IMR-90 (cell line): ENCODE data around the gene GOLGA8F. TPM values are rescaled to one million over a fixed set of nuclear protein-coding genes. Genes with fewer than 3 reads are reported as not detected.
"Not testable (repeated sequence)": the region's sequence is repeated elsewhere in the genome, so short reads cannot be mapped to it uniquely, and the experiment has no call there.

Experiments used
- ATAC-seq: fragments of 200-7000 bp; cut with Tn5 transposase; 2 replicates; pipeline ENCODE4 v1.9.1; 2020; ENCODE audit warnings: low read depth, mild to moderate bottlenecking, moderate library complexity
- BruUV-seq: library from RNA; stranded (reverse); fragments of 400-500 nt; replicated peaks from 2 replicates; lab custom pipeline; 2021; lab: Mats Ljungman, UMichigan
- CTCF ChIA-PET: fragments of 300-600 bp; formaldehyde crosslinking; extraction: SDS; loops from one replicate; lab custom pipeline; 2021; ENCODE audit warnings: antibody characterized with exemption; lab: Yijun Ruan, JAX
- POLR2A ChIA-PET: fragments of 300-600 bp; sonication (Branson Sonifier 250); formaldehyde crosslinking; loops from one replicate; lab custom pipeline; 2022; ENCODE audit warnings: antibody characterized with exemption; ENCODE audit not compliant: unreplicated experiment; lab: Charles Lee
- DNase-seq: peaks from one replicate; pipeline ENCODE4 v3.0.0; 2013
- H2AFZ ChIP-seq: replicated peaks from 2 replicates; pipeline ENCODE3; 2013; ENCODE audit warnings: low read length, mild to moderate bottlenecking; ENCODE audit not compliant: poor library complexity
- H2AK5ac ChIP-seq: 2 replicates; pipeline ENCODE4 v1.6.1; 2013; ENCODE audit warnings: low read depth, low read length, inconsistent platforms
- H2AK9ac ChIP-seq: replicated peaks from 2 replicates; pipeline ENCODE3; 2013; ENCODE audit warnings: mild to moderate bottlenecking, low read depth, low read length, moderate library complexity; ENCODE audit not compliant: poor library complexity
- H2BK120ac ChIP-seq: 2 replicates; pipeline ENCODE4 v1.6.1; 2013; ENCODE audit warnings: low read depth, low read length, inconsistent platforms
- H2BK15ac ChIP-seq: 3 replicates; pipeline ENCODE4 v1.6.1; 2013; ENCODE audit warnings: low read depth, low read length, inconsistent platforms
- H2BK20ac ChIP-seq: 2 replicates; pipeline ENCODE4 v1.6.1; 2013; ENCODE audit warnings: low read depth, mild to moderate bottlenecking, inconsistent platforms, low read length, moderate library complexity
- H2BK5ac ChIP-seq: 2 replicates; pipeline ENCODE4 v1.6.1; 2013; ENCODE audit warnings: mild to moderate bottlenecking, low read depth, low read length, inconsistent platforms; ENCODE audit not compliant: poor library complexity, severe bottlenecking
- H3K14ac ChIP-seq: replicated peaks from 2 replicates; pipeline ENCODE4 v1.6.1; 2013; ENCODE audit warnings: low read depth, low read length, inconsistent platforms
- H3K18ac ChIP-seq: 2 replicates; pipeline ENCODE4 v1.6.1; 2013; ENCODE audit warnings: low read depth, low read length, control low read depth
- H3K23ac ChIP-seq: 2 replicates; pipeline ENCODE4 v1.6.1; 2013; ENCODE audit warnings: low read depth, low read length, inconsistent platforms
- H3K27ac ChIP-seq: 2 replicates; pipeline ENCODE4 v1.5.1; 2013; ENCODE audit warnings: mild to moderate bottlenecking, control low read depth, low read length; ENCODE audit not compliant: insufficient read depth
- H3K27me3 ChIP-seq: 2 replicates; pipeline ENCODE4 v1.6.1; 2013; ENCODE audit warnings: low read length; ENCODE audit not compliant: control insufficient read depth, insufficient read depth
- H3K36me3 ChIP-seq: 2 replicates; pipeline ENCODE4 v1.6.1; 2013; ENCODE audit warnings: low read length, mixed read lengths; ENCODE audit not compliant: control insufficient read depth, insufficient read depth
- H3K4ac ChIP-seq: 2 replicates; pipeline ENCODE4 v1.6.1; 2013; ENCODE audit warnings: low read depth, low read length, inconsistent platforms
- H3K4me1 ChIP-seq: 2 replicates; pipeline ENCODE4 v1.6.1; 2013; ENCODE audit warnings: low read length, mixed read lengths; ENCODE audit not compliant: control insufficient read depth, insufficient read depth
- H3K4me2 ChIP-seq: 2 replicates; pipeline ENCODE4 v1.6.1; 2013; ENCODE audit warnings: low read depth, mild to moderate bottlenecking, control low read depth, low read length, moderate library complexity
- H3K4me3 ChIP-seq: 2 replicates; pipeline ENCODE4 v1.5.1; 2013; ENCODE audit warnings: low read depth, mild to moderate bottlenecking, control low read depth, low read length, moderate library complexity; ENCODE audit not compliant: insufficient read depth
- H3K56ac ChIP-seq: 2 replicates; pipeline ENCODE4 v1.6.1; 2013; ENCODE audit warnings: low read length, inconsistent platforms; ENCODE audit not compliant: insufficient read depth; ENCODE audit errors: extremely low read depth
- H3K79me1 ChIP-seq, 2 experiments: 2 replicates each; pipeline ENCODE4 v1.6.1; 2013; ENCODE audit warnings: low read length in 2 of 2, inconsistent platforms in 1 of 2, low read depth in 1 of 2
- H3K9ac ChIP-seq: 2 replicates; pipeline ENCODE4 v1.6.1; 2013; ENCODE audit warnings: low read depth, low read length, control low read depth
- H3K9me1 ChIP-seq: 2 replicates; pipeline ENCODE4 v1.6.1; 2013; ENCODE audit warnings: low read length, inconsistent platforms; ENCODE audit not compliant: insufficient read depth
- H3K9me3 ChIP-seq: 2 replicates; pipeline ENCODE4 v1.6.1; 2013; ENCODE audit warnings: low read length; ENCODE audit not compliant: control insufficient read depth, insufficient read depth
- H4K20me1 ChIP-seq: 2 replicates; pipeline ENCODE4 v1.6.1; 2013; ENCODE audit warnings: low read length, inconsistent platforms; ENCODE audit not compliant: insufficient read depth
- H4K5ac ChIP-seq: 2 replicates; pipeline ENCODE4 v1.6.1; 2013; ENCODE audit warnings: mild to moderate bottlenecking, low read depth, low read length, control low read depth
- H4K8ac ChIP-seq, 2 experiments: 2 replicates each; pipeline ENCODE4 v1.6.1; 2013; ENCODE audit warnings: low read depth in 2 of 2, low read length in 2 of 2, control low read depth in 1 of 2, inconsistent platforms in 1 of 2
- H4K91ac ChIP-seq: 2 replicates; pipeline ENCODE4 v1.6.1; 2013; ENCODE audit warnings: low read depth, low read length, inconsistent platforms; ENCODE audit not compliant: insufficient read depth
- WGBS, 2 experiments: methylation state at CpG; one replicate each; pipeline versions ENCODE4 v1.1.5 to v1.1.7; 2013; ENCODE audit warnings: missing lambda C conversion rate in 2 of 2; ENCODE audit not compliant: insufficient read length in 1 of 2; ENCODE audit errors: extremely low coverage in 2 of 2; 5-methylcytosine and 5-hydroxymethylcytosine counted together
- dilution Hi-C: fragments of 300-500 bp; cut with HindIII; formaldehyde crosslinking; loops from one replicate; pipeline ENCODE4 v1.14.3; 2018; ENCODE audit warnings: low sequenced_read_pairs; ENCODE audit not compliant: unreplicated experiment
- in situ Hi-C: fragments of 300-500 bp; cut with MboI; formaldehyde crosslinking; loops from 3 replicates; pipeline ENCODE4 v1.14.3; 2019; ENCODE audit warnings: low sequenced_read_pairs, inconsistent platforms, mixed read lengths
- intact Hi-C: fragments of 100-400 bp; cut with micrococcal nuclease; formaldehyde crosslinking; loops from 2 replicates; pipeline ENCODE4 v1.10.0; 2022
- polyA plus RNA-seq, 3 experiments: library from polyadenylated mRNA; depleted of rRNA; stranded (reverse); fragments of >200 nt; gene quantifications; 2 replicates each; pipeline ENCODE4 v1.2.3, GENCODE V29; 2012; ENCODE audit warnings: low replicate concordance in 1 of 3
- total RNA-seq: library from RNA; depleted of rRNA; stranded (reverse); fragments of >200 nt; gene quantifications from 2 replicates; pipeline ENCODE4 v1.2.3, GENCODE V29; 2012

GOLGA8F gene
- total and polyA plus RNA-seq, 2 of the 4 experiments (the other 2 are of a cell fraction), result not detected

GRCh38 chr15:28420470-28420869, 42.0 kb downstream of the GOLGA8F start:
- H3K36me3 ChIP-seq, H2AFZ ChIP-seq, H3K23ac ChIP-seq, H2BK5ac ChIP-seq, CTCF ChIA-PET, H4K20me1 ChIP-seq, H4K8ac ChIP-seq, H4K91ac ChIP-seq, H3K9ac ChIP-seq, H3K4me2 ChIP-seq, ATAC-seq, H3K4me1 ChIP-seq, dilution Hi-C loops, H2BK20ac ChIP-seq, H3K14ac ChIP-seq, H2BK15ac ChIP-seq, H4K5ac ChIP-seq, H3K56ac ChIP-seq, H3K27ac ChIP-seq, H2BK120ac ChIP-seq, H3K18ac ChIP-seq, H3K9me1 ChIP-seq, H3K79me1 ChIP-seq, H2AK9ac ChIP-seq, POLR2A ChIA-PET, H3K4me3 ChIP-seq, H3K27me3 ChIP-seq, BruUV-seq, DNase-seq, H3K9me3 ChIP-seq, H3K4ac ChIP-seq, H2AK5ac ChIP-seq, in situ Hi-C loops, intact Hi-C loops: not testable (repeated sequence)
- WGBS, 2 experiments, result no CpG with 5 or more reads among the region's 3 CpGs

- H2AFZ ChIP-seq, CTCF ChIA-PET, H3K23ac ChIP-seq, H3K27me3 ChIP-seq, DNase-seq, H4K5ac ChIP-seq, dilution Hi-C loops, H3K36me3 ChIP-seq, H3K9ac ChIP-seq, H3K9me1 ChIP-seq, H2AK9ac ChIP-seq, H3K4me3 ChIP-seq, H3K79me1 ChIP-seq, H3K4me2 ChIP-seq, H2BK15ac ChIP-seq, H3K56ac ChIP-seq, H2BK5ac ChIP-seq, H2BK120ac ChIP-seq, POLR2A ChIA-PET, H3K9me3 ChIP-seq, BruUV-seq, H4K91ac ChIP-seq, H2AK5ac ChIP-seq, H3K14ac ChIP-seq, H2BK20ac ChIP-seq, H3K27ac ChIP-seq, H3K4ac ChIP-seq, H3K18ac ChIP-seq, ATAC-seq, H4K8ac ChIP-seq, in situ Hi-C loops, intact Hi-C loops, H4K20me1 ChIP-seq, H3K4me1 ChIP-seq: not testable (repeated sequence)
- no CpG with 5 or more reads among the region's 3 CpGs for WGBS, 2 experiments
Measured at GRCh38 chr15:28435594-28435993, 57.1 kb downstream of the GOLGA8F start.
